T-helper 2 cell treated with Interferon-gamma antibody and Interleukin-4, amounts not matched to agents 100 ng/mL and 5 ng/mL, for 36 hours (primary cell): ENCODE results near the gene PNO1. TPM values are rescaled to one million over a fixed set of nuclear protein-coding genes. Genes with fewer than 3 reads are reported as not detected.

ENCODE experiments used
- intact Hi-C: fragments of 100-400 bp; cut with micrococcal nuclease; formaldehyde crosslinking; loops from one replicate; pipeline ENCODE4 v1.15.1; 2023
- total RNA-seq: library from RNA; stranded (reverse); gene quantifications from 2 replicates; pipeline ENCODE4 v1.2.3, GENCODE V29; 2022

Gene PNO1
- total RNA-seq, 1 donor from 2014 or later: 16.1 TPM

DNA sequence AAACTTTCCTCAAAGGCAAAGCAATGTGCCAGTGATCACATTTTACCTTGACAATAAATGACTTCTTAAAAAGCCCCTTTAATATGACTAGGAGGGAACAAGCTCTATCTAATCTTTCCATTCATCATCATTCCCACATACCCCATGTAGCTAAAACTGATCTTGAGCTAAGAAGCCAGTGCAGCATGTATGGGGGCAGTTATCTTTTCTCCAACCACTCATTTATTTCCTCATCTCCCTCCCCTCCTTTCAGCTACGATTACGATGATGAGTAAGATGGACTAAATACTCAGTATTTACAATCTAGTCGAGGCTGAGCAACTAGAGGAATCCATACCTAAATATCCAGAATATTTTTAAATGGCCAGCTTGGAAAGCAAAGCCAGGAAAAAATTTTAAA is 35.5 kb downstream of the PNO1 start:
- intact Hi-C loops: no loop called here

DNA sequence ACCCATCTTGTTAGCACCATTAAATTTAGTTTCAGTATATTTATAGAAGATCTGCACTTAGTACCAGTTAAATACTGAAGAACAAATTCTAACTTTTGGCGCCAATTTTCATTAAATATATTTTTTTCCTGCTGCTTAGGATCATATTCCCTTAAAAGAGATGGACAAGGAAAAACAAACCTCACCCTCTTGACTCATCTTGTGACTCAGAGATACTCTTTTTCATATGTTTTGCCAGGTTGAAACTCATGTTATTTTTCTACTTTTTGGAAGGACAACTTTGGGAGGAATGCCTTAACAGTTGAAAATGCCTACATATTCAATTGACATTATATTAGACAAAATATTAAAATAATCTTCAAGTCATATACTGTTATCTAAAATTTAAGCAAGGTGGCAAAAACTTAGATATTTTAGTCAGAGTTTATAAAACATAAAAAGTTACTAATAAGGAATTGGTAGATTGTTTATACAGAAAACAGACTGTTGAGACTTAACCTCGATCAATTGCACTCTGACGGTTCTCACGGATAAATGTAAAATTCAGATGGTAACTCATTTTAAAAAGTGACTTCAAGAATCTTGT is 36.2 kb downstream of the PNO1 start:
- intact Hi-C loops: no loop called here

GRCh38 chr2:68195096-68195495 is 37.4 kb downstream of the PNO1 start:
- intact Hi-C loops: no loop called here

- intact Hi-C loops: loop anchor here (1.0 kb wide), 1 partner anchor 86 kb away; no protein-coding TSS in a partner anchor
Observed at GRCh38 chr2:68196120-68196716, 38.5 kb downstream of the PNO1 start.

GRCh38 chr2:68200157-68200787 is 42.6 kb downstream of the PNO1 start:
- intact Hi-C loops: loop anchor here (5.0 kb wide), 1 partner anchor 43 kb away; the partner anchor contains the start of gene PNO1

DNA sequence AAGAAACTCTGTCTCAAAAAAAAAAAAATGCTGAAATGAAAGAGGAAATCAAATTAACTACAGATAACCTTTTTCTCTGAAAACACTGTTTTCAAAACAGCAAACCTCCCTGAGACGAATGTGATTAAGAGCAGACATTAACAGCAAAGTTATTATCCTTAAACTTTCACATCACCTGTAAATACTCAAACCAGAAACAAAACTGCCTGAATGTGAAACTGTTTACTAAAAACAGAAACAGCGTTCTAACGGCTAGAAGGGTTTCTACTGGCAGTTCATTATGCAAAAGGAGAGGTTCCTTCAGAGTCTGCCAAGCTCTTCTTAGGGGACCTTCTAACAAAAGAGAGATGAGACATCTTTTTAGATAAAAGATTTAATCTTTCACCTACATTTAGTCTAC is 45.9 kb downstream of the PNO1 start:
- intact Hi-C loops: loop anchor here (1.0 to 5.0 kb wide), 2 partner anchors 46 to 48 kb away; partner anchors contain the start of gene PNO1

DNA sequence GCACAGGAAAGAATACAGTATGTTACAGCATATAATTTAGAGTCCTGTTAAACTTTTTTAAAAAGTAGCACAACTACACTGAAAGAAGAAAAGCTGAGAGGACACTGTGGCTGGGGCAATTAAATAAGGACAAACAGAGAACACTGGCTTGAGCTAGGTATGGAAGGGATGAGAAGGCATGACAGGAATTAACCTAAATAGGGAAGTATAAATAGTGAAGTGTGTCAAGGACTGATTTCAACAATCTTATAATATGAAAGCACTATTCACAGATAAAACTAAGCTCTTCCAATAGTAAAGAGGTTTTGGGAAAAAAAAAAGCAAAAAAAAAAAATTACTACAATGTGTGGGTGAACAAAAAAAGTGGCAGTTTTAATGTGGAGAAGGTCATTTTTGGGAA is 49.1 kb downstream of the PNO1 start:
- intact Hi-C loops: no loop called here

GRCh38 chr2:68214381-68214780 is 56.7 kb downstream of the PNO1 start:
- intact Hi-C loops: no loop called here

DNA sequence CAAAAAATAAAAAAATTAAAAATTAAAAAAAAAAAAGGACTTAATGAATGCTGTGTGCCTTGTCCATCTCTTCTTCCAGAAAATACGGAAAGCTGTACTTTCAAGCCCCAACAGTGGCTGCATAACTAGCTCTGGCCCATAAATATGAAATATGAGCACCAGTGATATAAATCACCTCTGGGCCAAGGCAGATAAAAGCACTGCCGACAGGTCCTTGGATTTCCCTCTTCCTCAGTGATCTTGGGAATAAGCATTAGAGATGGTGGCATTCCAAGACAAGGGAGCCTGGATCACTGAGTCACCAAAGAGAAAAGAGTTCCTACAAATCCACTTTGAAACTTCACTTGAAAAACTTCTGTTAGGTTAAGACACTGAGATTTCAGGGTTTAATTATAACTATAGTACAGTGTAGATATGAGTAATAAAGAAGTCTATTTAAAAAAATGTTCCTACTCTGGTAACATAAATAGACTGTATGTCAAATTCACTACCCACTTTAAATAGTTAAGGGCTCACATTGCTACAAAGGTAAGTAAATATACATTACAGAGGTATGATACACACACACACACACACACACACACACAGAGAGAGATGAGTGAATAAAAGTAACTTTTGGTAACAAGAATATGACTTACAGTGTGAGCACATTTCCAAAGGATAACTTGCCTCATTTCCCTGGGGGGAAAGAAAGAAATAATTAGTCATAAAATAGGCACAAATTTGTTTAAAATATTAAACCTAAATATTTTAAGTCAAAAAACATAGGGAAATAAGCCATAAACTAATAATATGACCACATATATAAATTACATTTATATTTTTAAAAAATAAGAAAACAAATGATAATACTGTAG is 59.0 kb downstream of the PNO1 start:
- intact Hi-C loops: no loop called here

DNA sequence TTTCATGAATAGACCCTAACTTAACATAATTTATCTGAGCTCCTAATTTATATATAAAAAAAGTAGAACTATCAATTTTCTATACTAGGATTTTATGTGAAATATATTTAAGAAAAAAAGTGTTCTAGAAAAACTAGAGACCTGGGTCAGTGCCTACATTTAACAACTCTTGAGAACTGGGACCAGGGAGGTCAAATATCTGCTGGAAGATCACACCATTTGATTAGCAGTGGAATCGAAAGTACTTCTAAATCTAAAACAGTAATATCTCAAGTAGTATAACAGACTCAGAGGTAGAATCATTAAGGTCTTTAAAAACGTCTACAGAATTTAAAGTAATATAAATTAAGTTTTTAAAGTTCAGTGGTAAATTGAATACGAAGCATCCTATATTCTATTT is 60.0 kb downstream of the PNO1 start:
- intact Hi-C loops: no loop called here

GRCh38 chr2:68218343-68218901 is 60.7 kb downstream of the PNO1 start:
- intact Hi-C loops: no loop called here

GRCh38 chr2:68222287-68222686 is 64.6 kb downstream of the PNO1 start:
- intact Hi-C loops: no loop called here

DNA sequence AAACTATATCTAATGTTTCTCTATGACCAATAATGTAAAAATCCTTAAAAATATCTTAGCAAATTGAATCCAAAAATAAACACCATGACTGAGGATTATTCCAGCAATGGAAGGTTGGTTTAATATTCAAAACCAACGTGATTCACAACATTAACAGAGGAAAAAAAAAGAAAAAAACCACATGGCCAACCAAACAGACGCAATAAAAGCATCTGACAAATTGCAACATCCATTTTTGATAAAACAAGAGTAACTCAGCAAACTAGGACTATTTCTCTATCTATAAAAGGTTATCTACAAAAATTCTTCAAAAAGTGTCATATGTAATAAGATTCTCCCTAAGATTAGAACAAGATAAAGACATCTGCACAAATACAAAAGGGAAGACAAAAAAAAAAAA is 65.7 kb downstream of the PNO1 start:
- intact Hi-C loops: no loop called here

- intact Hi-C loops: no loop called here
Observed at GRCh38 chr2:68225119-68225632, 67.5 kb downstream of the PNO1 start.

Other genes with a start within 250 kb of the PNO1 start
- 24.1 and 27.0 TPM in 2 replicates for gene C1D, start 94.9 kb upstream of the PNO1 start, total RNA-seq
- 74.9 and 78.2 TPM in 2 replicates for gene PPP3R1, start 94.6 kb downstream of the PNO1 start, total RNA-seq
- not detected in 2 replicates for gene CNRIP1, start 162.1 kb downstream of the PNO1 start, total RNA-seq
- 0.86 and 1.1 TPM in 2 replicates for gene PLEK, start 207.4 kb downstream of the PNO1 start, total RNA-seq